Left forelimb (tissue), 1 donor: Measurements from ENCODE around the gene AHCYL2.
"Not testable (repeated sequence)": the region's sequence is repeated elsewhere in the genome, so short reads cannot be mapped to it uniquely, and the experiment has no call there.

ENCODE experiments used
- DNase-seq: peaks from one replicate; pipeline ENCODE4 v3.0.0-alpha.2; 2018; ENCODE audit warnings: low spot score

The AHCYL2 gene

GRCh38 chr7:129292861-129293260 is 68.0 kb downstream of the AHCYL2 start:
- DNase-seq = no peak

DNA sequence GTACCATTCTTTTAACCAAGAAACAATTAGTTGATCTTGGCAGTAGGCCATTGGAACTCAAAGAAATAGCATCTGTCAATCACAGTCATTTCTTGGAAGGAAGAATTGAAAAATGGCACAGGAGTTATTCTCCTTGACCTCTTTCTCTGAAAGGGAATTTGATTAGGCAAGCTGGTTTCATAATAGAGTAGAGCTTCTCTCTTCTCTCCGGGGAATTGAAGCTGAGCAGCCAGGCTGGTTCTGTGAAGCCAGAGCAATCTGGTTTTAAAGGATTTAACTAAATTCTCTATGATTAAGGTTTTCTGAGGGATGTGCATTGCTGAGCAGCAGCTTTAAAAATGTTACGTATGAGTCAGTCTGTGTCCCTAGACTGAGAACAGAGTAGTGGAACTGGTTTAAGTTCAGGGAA is 70.2 kb downstream of the AHCYL2 start:
- DNase-seq = no peak

DNA sequence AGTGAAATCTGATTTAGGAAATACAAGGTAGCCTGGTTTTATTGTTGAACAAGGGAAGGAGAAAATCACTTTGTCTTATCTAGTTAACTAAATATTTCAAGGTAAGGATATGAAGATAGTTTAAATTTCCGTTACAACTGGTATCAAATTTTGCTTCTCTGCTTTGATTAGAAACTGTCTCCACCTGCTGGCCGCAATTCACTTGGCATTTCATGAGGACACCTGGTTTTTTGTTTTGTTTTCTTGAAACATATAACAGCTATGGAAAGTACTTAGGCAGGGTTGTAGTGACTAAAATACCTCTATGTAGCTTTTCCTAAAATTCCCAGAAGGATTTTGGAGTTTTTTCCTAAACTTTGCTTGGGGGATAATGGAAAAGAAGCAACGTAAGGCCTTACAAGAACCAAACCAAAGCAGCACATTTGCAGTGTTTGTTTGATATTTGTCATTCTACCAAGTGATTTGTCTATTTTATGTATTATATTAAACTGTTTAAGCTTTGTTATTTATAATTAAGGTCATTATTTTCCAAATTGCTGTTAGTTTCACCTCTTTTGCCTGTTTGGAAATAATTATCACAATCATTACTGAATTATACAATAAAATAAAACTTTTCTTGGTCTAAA is 73.6 kb downstream of the AHCYL2 start:
- no peak for DNase-seq

DNA sequence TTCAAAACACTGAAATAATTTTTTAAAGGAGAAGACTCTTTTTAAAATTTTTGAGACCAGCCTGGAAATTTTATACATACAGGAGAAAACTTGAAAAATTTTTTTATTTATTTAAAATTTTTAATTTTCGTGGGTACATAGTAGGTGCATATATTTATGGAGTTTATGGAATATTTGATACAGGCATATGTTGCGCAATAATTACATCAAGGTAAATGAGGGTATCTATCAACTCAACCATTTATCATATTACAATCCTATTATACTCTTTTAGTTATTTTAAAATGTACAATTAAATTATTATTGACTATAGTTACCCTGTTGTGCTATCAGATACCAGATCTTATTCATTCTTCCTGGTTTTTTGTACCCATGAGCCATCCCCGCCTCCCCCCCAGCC is 75.1 kb downstream of the AHCYL2 start:
- no peak for DNase-seq

DNA sequence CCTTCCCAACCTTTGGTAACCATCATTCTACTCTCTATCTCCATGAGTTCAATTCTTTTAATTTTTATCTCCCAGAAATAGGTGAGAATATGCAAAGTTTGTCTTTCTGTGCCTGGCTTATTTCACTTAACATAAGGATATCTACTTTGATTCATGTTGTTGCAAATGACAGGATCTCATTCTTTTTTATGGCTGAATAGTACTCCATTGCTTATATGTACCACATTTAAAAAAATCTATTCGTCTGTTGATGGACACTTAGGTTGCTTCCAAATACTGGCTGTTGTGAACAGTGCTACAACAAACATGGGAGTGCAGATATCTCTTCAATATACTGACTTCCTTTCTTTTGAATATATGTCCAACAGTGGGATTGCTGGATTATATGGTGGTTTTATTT is 75.5 kb downstream of the AHCYL2 start:
- not testable (repeated sequence) for DNase-seq

DNA sequence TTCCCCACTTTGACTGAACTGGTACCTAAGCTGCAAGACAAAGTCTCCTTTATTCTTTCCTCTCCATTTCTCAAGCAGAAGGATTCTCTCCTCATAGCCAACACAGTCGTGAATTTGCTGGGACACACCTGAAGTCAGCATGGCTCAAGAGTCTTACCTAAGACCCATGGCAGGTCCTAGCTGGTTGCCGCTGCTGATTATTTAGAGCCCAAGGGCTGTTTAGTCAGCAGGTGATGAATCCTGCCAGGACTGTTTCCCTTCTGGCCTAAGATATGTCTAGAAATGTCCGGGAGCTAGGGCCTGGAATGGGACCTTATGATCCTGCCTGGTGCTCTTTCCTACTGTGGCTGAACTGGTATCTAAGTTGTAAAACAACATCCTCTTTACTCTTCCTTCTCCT is 82.8 kb downstream of the AHCYL2 start:
- no peak for DNase-seq

DNA sequence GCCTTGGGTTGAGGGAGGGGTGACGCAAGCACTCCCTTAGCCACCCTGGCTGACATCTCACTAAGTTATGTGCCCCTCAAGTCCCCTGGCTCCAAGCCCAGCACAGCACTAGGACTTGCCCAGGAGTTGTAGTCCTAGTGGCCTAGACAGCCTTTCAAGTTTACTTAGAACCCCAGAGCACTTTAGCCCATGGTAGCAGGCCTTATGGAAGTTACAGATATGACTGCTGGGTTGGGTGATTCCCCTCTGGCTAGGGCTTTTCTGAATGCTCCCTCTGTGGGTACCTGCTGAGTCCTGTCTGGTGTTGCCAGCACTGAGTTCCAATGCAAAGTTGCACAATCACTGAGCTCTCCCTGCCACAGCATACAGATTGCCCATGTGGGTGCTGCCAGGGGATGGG is 83.2 kb downstream of the AHCYL2 start:
- no peak for DNase-seq

- DNase-seq = no peak
Observed at GRCh38 chr7:129311429-129311828, 86.6 kb downstream of the AHCYL2 start.

DNA sequence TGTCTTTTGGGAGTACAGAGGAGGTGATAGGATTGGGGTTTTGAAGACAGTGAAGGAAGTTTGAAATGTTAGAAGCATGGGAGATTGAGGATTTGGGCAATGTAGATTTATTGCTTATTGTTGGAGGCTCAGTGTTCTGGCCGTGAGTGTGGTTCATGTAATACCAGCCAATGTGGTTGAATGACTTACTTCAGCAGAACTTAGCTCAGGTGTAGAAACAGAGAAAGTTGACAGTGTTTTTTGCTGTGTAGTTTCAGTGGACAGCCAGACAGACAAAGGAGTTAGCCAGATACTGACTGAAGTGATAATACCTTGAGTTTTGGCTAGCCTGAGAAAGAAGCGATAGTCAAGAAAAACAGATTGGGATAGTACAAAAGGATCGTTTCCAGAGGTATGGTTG is 88.5 kb downstream of the AHCYL2 start:
- no peak for DNase-seq

GRCh38 chr7:129315960-129316359 is 91.1 kb downstream of the AHCYL2 start:
- no peak for DNase-seq

DNA sequence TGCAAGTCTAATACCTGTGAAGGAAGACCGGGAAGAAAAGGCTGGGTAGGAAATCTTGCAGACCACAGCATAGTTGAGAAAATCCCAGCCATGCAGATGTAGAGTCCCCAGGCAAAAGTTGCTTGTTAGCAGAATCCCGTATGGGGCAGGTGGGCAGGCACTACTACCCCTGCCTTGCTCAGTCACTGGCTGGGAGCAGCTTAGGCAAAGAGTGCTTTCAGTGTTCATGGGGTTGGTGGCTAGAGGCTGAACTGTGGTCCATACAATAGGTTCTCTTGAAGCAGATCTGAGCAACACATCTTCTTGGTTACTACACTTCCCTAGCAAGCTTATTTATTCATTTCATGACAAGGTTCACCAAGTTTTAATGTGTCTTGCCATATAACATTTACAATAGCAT is 92.6 kb downstream of the AHCYL2 start:
- no peak for DNase-seq

- DNase-seq = no peak
Observed at GRCh38 chr7:129327076-129327475, 102.2 kb downstream of the AHCYL2 start.

DNA sequence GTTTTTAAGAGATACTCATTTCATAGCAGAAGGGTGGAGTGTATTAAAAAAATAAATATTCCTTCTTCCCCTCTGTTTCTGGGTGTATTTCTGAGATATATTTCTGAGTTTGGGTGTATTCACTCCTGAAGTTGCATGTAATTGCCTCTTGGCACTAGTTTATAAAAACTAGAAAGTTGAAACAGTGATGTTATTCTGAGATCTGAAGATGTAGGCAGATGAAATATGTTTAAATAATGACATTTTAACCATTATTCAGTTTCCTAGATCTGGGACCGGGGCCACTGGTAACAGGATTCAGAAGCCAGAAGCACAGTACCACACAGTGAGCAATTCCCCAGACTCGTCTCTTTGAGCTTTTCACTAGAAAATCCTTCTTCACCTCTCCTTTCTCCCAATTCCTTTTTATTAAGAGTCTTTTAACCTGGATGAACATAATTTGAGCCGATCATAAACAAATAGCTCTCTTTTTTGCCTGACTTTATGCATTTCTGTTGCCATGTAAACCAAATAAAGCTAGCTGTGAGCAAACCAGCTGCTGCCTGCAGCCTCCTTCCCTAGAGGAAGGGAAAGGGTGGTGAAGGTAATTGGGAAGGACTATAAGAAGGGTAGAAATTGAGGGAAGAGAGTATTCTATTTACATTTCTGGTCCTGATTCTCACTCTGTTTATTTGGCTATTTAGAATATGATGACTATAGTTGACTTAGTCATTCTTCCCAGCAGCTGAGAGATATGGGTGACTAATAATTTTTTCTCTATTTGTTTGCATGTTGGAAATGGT is 107.6 kb downstream of the AHCYL2 start:
- DNase-seq = no peak

GRCh38 chr7:129334473-129334872 is 109.6 kb downstream of the AHCYL2 start:
- no peak for DNase-seq

DNA sequence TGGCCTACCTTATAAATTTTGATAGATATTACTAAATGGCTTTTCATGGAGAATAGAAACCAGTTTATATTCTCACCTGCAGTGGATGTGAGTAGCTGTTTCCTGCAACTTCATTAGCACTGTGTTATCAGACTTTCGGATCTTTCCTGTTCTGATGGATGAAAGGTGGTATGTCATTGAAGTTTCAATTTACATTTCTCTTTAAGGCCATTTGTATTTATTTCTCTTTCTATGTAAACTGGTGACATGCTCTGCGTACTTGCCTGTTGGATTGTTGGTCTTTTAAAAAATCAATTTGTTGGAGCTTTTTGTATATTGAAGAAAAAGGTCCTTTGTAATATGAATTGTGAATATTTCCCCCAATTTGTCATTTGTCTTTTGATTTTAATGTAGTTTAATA is 113.6 kb downstream of the AHCYL2 start:
- DNase-seq = no peak

- no peak for DNase-seq
Observed at GRCh38 chr7:129341212-129341611, 116.4 kb downstream of the AHCYL2 start.

GRCh38 chr7:129341816-129342806 is 117.3 kb downstream of the AHCYL2 start:
- DNase-seq = no peak

GRCh38 chr7:129343099-129343700 is 118.4 kb downstream of the AHCYL2 start:
- DNase-seq = no peak

- no peak for DNase-seq
Observed at GRCh38 chr7:129347330-129347729, 122.5 kb downstream of the AHCYL2 start.

DNA sequence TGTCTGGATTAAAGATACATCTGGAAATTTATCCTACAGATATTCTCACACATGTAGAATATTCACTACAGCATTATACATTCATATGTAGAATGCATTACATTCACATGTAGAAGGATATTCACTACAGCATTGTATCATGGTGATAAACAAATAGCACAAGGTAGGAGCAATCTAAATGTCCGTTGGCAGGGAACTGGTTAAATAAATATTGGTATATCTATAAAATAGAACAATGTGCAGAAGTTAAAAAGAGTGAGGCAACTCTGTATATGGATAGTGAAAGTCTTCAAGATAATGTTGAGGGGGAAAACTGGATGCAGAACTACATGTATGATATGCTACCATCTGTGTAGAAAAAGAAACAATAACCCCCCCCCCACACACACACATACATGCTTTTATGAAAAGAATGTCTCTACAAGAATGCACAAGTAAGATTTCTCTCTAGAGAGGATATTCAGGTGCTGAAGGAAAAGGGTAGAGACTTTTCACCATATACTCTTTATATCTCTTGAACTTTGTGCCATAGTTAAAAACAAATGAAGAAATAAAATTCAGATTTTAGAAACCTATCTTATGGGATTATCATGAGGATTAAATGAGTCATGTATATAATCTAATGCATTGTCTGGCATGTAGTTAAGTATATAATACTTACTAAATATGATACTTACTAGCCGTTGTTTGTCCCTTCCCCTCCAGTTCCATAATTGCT is 123.4 kb downstream of the AHCYL2 start:
- no peak for DNase-seq

DNA sequence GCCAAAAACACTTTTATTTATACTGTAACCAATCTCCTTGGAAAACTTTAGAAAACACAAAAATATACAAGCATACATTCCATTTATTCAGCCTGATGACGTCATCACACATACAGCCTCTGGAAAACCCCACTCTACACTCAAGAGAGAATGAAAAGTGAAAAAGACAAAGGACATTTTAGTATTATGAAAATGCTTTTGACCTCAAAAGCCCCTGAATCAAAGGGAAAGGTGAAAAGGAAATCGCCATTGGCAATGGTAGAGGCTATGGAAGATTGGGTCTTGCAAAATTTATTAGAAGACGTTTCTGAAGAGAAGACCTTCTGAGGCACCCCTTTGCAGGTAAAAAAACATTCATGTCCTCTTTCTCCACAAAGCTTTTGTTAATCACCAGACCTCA is 126.5 kb downstream of the AHCYL2 start:
- no peak for DNase-seq

DNA sequence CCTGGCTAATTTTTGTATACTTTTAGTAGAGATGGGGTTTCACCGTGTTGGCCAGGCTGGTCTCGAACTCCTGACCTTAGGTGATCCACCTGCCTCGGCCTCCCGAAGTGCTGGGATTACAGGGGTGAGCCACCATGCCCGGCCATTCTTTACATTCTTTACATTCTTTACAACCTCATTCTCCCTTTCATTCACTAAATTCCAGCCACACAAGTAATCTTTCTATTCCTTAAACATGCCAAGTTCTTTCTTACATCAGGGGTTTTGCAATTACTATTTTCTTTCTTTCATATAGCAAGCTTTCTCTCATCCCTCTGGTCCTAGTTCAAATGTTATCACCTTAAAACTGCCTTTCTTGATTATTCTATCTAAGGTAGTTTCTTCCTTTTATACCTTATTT is 128.3 kb downstream of the AHCYL2 start:
- DNase-seq = not testable (repeated sequence)
